Body of pancreas (tissue), 4 donors: ENCODE measurements around the gene ZBTB22.
"Not testable (repeated sequence)": the region's sequence is repeated elsewhere in the genome, so short reads cannot be mapped to it uniquely, and the experiment has no call there.

ENCODE experiments used
- CTCF ChIP-seq, 7 experiments: fragments of 450-650 bp in 4 of 7; fragments of 200-600 bp in 3 of 7; sonication (generic) in 3 of 7; IDR thresholded peaks; one replicate each; pipeline ENCODE4 v1.5.1; 2016 to 2019; ENCODE audit warnings: antibody characterized with exemption in 7 of 7
- POLR2A ChIP-seq, 3 donors: fragments of 450-650 bp; IDR thresholded peaks; one replicate each; pipeline ENCODE4 v1.6.1; 2016; ENCODE audit warnings: antibody characterized with exemption in 3 of 3, mild to moderate bottlenecking in 2 of 3

DNA sequence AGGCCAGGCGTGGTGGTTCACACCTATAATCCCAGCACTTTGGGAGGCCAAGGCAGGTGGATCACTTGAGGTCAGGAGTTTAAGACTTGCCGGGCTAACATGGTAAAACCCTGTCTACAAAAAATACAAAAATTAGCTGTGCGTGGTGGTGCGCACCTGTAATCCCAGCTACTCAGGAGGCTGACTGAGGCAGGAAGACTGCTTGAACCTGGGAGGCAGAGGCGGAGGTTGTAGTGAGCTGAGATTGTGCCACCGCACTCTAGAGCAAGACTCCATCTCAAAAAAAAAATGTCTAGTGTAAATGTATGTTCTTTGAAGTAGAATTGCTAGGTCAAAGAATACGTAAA lies 26.0 kb upstream of the ZBTB22 start:
- TF ChIP-seq CTCF, POLR2A (IDR thresholded peaks at IDR 0.05): not testable (repeated sequence)
